Endothelial cell of umbilical vein (primary cell): Measurements from ENCODE around the gene EFHC1. TPM values are rescaled to one million over a fixed set of nuclear protein-coding genes. Genes with fewer than 3 reads are reported as not detected.

Experiments
- BruUV-seq: library from RNA; stranded (reverse); fragments of 400-500 nt; replicated peaks from 2 replicates; lab custom pipeline; 2021; lab: Mats Ljungman, UMichigan
- CTCF ChIA-PET: fragments of 300-600, 350-600 bp; sonication (Branson Sonifier 250); formaldehyde crosslinking; loops from one replicate; lab custom pipeline; 2021; ENCODE audit warnings: antibody characterized with exemption, inconsistent platforms; lab: Charles Lee
- POLR2A ChIA-PET: fragments of 300-600, 350-600 bp; sonication (Branson Sonifier 250); formaldehyde crosslinking; loops from one replicate; lab custom pipeline; 2021; ENCODE audit warnings: antibody characterized with exemption, inconsistent platforms; lab: Charles Lee
- DNase-seq: peaks from one replicate; pipeline ENCODE4 v3.0.0-alpha.2; 2011; ENCODE audit warnings: low read depth, low spot score
- FAIRE-seq: peaks from 2 replicates; lab custom pipeline; 2011; peaks lifted over from hg19 to GRCh38; lab: Jason Lieb, UNC
- H2AFZ ChIP-seq: 2 replicates; pipeline ENCODE4 v1.6.0; 2012; ENCODE audit warnings: low read depth, low read length, control low read depth, inconsistent platforms
- H3K27ac ChIP-seq: 2 replicates; pipeline ENCODE4 v1.5.1; 2011; ENCODE audit warnings: low read depth, mild to moderate bottlenecking, control low read depth, low read length, moderate library complexity; ENCODE audit not compliant: insufficient read depth
- H3K27me3 ChIP-seq, 2 experiments: 2 replicates each; pipeline versions ENCODE4 v1.6.0 to v1.6.1; 2011; ENCODE audit warnings: low read length in 2 of 2, mixed read lengths in 1 of 2; ENCODE audit not compliant: control insufficient read depth in 2 of 2, insufficient read depth in 2 of 2
- H3K36me3 ChIP-seq, 2 experiments: 2 replicates in 1 of 2; 3 replicates in 1 of 2; pipeline ENCODE4 v1.5.1; 2011; ENCODE audit warnings: low read length in 2 of 2, mild to moderate bottlenecking in 1 of 2, moderate library complexity in 1 of 2; ENCODE audit not compliant: control insufficient read depth in 2 of 2, insufficient read depth in 2 of 2; ENCODE audit errors: extremely low read depth in 1 of 2
- H3K4me1 ChIP-seq: 3 replicates; pipeline ENCODE4 v1.5.1; 2011; ENCODE audit warnings: mild to moderate bottlenecking, low read length; ENCODE audit not compliant: control insufficient read depth, insufficient read depth; ENCODE audit errors: extremely low read depth
- H3K4me2 ChIP-seq: 2 replicates; pipeline ENCODE4 v1.6.1; 2011; ENCODE audit warnings: low read length, control low read depth, mixed read lengths; ENCODE audit not compliant: insufficient read depth
- H3K4me3 ChIP-seq, 3 experiments: fragments of 200-600 bp in 1 of 3; sonication (generic), shearing (Covaris generic) in 1 of 3; replicated peaks in 1 of 3; 2 replicates each; pipeline ENCODE4 v1.5.1; 2011 to 2016; ENCODE audit warnings: control low read depth in 3 of 3, low read length in 3 of 3, mild to moderate bottlenecking in 2 of 3, inconsistent platforms in 1 of 3, low read depth in 1 of 3, moderate library complexity in 1 of 3; ENCODE audit not compliant: insufficient read depth in 1 of 3
- H3K79me2 ChIP-seq: 2 replicates; pipeline ENCODE4 v1.6.0; 2012; ENCODE audit warnings: low read length, inconsistent platforms; ENCODE audit not compliant: control insufficient read depth, insufficient read depth
- H3K9ac ChIP-seq: replicated peaks from 2 replicates; pipeline ENCODE3; 2011; ENCODE audit warnings: low read length, control low read depth; ENCODE audit not compliant: insufficient read depth; ENCODE audit errors: extremely low read depth
- H3K9me1 ChIP-seq: replicated peaks from 3 replicates; pipeline ENCODE4 v1.6.0; 2011; ENCODE audit warnings: mild to moderate bottlenecking, low read length; ENCODE audit not compliant: control insufficient read depth, insufficient read depth; ENCODE audit errors: extremely low read depth
- H3K9me3 ChIP-seq: replicated peaks from 2 replicates; pipeline ENCODE4 v1.5.1; 2012; ENCODE audit warnings: low read length, inconsistent platforms; ENCODE audit not compliant: control insufficient read depth, insufficient read depth
- H4K20me1 ChIP-seq: replicated peaks from 2 replicates; pipeline ENCODE3; 2011; ENCODE audit warnings: mild to moderate bottlenecking, low read length; ENCODE audit not compliant: control insufficient read depth, insufficient read depth; ENCODE audit errors: extremely low read depth
- CTCF ChIP-seq, 2 donors: IDR thresholded peaks; 1 replicate in 1 of 2; 2 replicates in 1 of 2; pipeline ENCODE4 v1.5.1; 2011; ENCODE audit warnings: low read length in 2 of 2, mild to moderate bottlenecking in 2 of 2, moderate library complexity in 2 of 2, control low read depth in 1 of 2, inconsistent platforms in 1 of 2, low read depth in 1 of 2; ENCODE audit not compliant: insufficient read depth in 1 of 2; ENCODE audit errors: extremely low read depth in 1 of 2
- EZH2 ChIP-seq: IDR thresholded peaks from 2 replicates; pipeline ENCODE4 v1.6.1; 2012; ENCODE audit warnings: borderline replicate concordance, low read depth, mild to moderate bottlenecking, moderate library complexity, low read length, inconsistent platforms; ENCODE audit not compliant: severe bottlenecking
- FOS ChIP-seq: IDR thresholded peaks from 2 replicates; pipeline ENCODE4 v1.6.1; 2011; ENCODE audit warnings: mild to moderate bottlenecking, low read length, moderate library complexity, borderline replicate concordance; ENCODE audit not compliant: insufficient read depth
- GATA2 ChIP-seq: IDR thresholded peaks from 2 replicates; pipeline ENCODE4 v1.7.0; 2011; ENCODE audit warnings: low read depth, mild to moderate bottlenecking, moderate library complexity, mixed read lengths, low read length; ENCODE audit not compliant: insufficient read length, insufficient read depth
- JUN ChIP-seq: IDR thresholded peaks from 2 replicates; pipeline ENCODE4 v1.6.1; 2011; ENCODE audit warnings: borderline replicate concordance, low read depth; ENCODE audit not compliant: insufficient read length, insufficient read depth
- MAX ChIP-seq: IDR thresholded peaks from 2 replicates; pipeline ENCODE4 v1.6.1; 2011; ENCODE audit not compliant: insufficient read depth, insufficient read length
- MYC ChIP-seq: IDR thresholded peaks from one replicate; pipeline ENCODE4 v1.6.1; 2011; ENCODE audit warnings: mild to moderate bottlenecking, low read depth, low read length
- POLR2AphosphoS5 ChIP-seq: IDR thresholded peaks from 2 replicates; pipeline ENCODE4 v1.6.1; 2012; ENCODE audit warnings: low read depth, mild to moderate bottlenecking, control low read depth, low read length, moderate library complexity; ENCODE audit not compliant: insufficient read depth
- dilution Hi-C: fragments of 300-500 bp; cut with MboI; formaldehyde crosslinking; loops from one replicate; pipeline ENCODE4 v1.15.0; 2019; ENCODE audit warnings: low sequenced_read_pairs; ENCODE audit not compliant: extremely low pct_ligation_motif_present
- intact Hi-C: fragments of 100-400 bp; cut with micrococcal nuclease; formaldehyde crosslinking; loops from one replicate; pipeline ENCODE4 v1.10.0; 2022
- polyA plus RNA-seq, 4 experiments: library from polyadenylated mRNA; depleted of rRNA in 3 of 4; stranded (reverse) in 3 of 4; unstranded in 1 of 4; fragments of >200 nt; gene quantifications; 2 replicates each; pipeline versions ENCODE4 v1.2.1 to v1.2.3, GENCODE V29; 2011 to 2012; ENCODE audit warnings: missing spikeins in 1 of 4
- total RNA-seq: library from RNA; stranded (reverse); gene quantifications from 2 replicates; pipeline ENCODE4 v1.2.3, GENCODE V29; 2021

The EFHC1 gene
- total and polyA plus RNA-seq, 2 donors (not counting 3 experiments of a cell fraction or from before 2014, with no cell fraction given), result 14.6 to 17.6 TPM

GRCh38 chr6:52572536-52572935 lies 152.4 kb downstream of the EFHC1 start:
- FAIRE-seq (no peak), DNase-seq (no peak)
- BruUV-seq, result no TSS peak
- Histone ChIP-seq H3K9me1 (no peaks in the 10 kb centered on the region), H3K4me2 (no peak overlapping the region), H3K27ac (peak overlapping the region; percentile 58), H4K20me1 (no peaks in the 10 kb centered on the region), H3K9me3 (no peaks in the 10 kb centered on the region), H3K79me2 (peaks cover 88% of the 10 kb centered on the region), H3K27me3 (no peaks in the 10 kb centered on the region), H3K9ac (no peak overlapping the region), H3K36me3 (no peaks in the 10 kb centered on the region), H3K4me1 (peaks cover 74% of the 10 kb centered on the region), H2AFZ (no peak overlapping the region), H3K4me3 (peak overlapping the region in 1 of 3 experiments; percentile 85)
- CTCF ChIA-PET, result interaction anchor here (1.0 to 2.4 kb wide), 8 partner anchors 21 to 165 kb away, joined by 3 to 9 read pairs (median 4); no protein-coding TSS in a partner anchor
- POLR2A ChIA-PET, result interaction anchor here (0.6 kb wide), 1 partner anchor 13 kb away, joined by 5 read pairs; no protein-coding TSS in a partner anchor
- TF ChIP-seq MYC (no peak), CTCF (IDR thresholded peaks at IDR 0.05; ENCODE audit: extremely low read depth in 1 of 2, insufficient read depth in 1 of 2, low read depth in 1 of 2, low read length in 2 of 2) (no peak), GATA2 (no peak), POLR2AphosphoS5 (no peak), JUN (no peak), MAX (no peak), EZH2 (no peak), FOS (no peak)
- intact Hi-C loops (loop anchor here (10.0 kb wide), 1 partner anchor 288 kb away; the partner anchor contains the start of gene MCM3), dilution Hi-C loops (no loop called here)
